Esophagus muscularis mucosa (tissue), 4 donors: ENCODE measurements around the gene ESD. TPM values are rescaled to one million over a fixed set of nuclear protein-coding genes. Genes with fewer than 3 reads are reported as not detected.
"Not testable (repeated sequence)": the region's sequence is repeated elsewhere in the genome, so short reads cannot be mapped to it uniquely, and the experiment has no call there.

Experiments
- DNase-seq: peaks from one replicate; pipeline ENCODE4 v3.0.0-alpha.2; 2017; ENCODE audit errors: extremely low spot score
- H3K27ac ChIP-seq, 4 donors: fragments of 200-600 bp; sonication (generic); replicated peaks in 1 of 4; 1 replicate in 3 of 4; 2 replicates in 1 of 4; pipeline ENCODE4 v1.5.1; 2016 to 2019; ENCODE audit warnings: mild to moderate bottlenecking in 1 of 4
- H3K27me3 ChIP-seq, 4 donors: fragments of 200-600 bp; sonication (generic); one replicate each; pipeline versions ENCODE4 v1.5.1 to v1.6.0; 2016 to 2019
- H3K36me3 ChIP-seq, 4 donors: fragments of 200-600 bp; sonication (generic); one replicate each; pipeline ENCODE4 v1.5.1; 2016 to 2019
- H3K4me1 ChIP-seq, 4 donors: fragments of 200-600 bp; sonication (generic); one replicate each; pipeline ENCODE4 v1.5.1; 2016 to 2019
- H3K4me3 ChIP-seq, 4 donors: fragments of 200-600 bp; sonication (generic); 1 replicate in 2 of 4; 2 replicates in 2 of 4; pipeline ENCODE4 v1.5.1; 2016 to 2019; ENCODE audit warnings: mild to moderate bottlenecking in 4 of 4, moderate library complexity in 1 of 4
- H3K9me3 ChIP-seq, 4 donors: fragments of 200-600 bp; sonication (generic); 1 replicate in 3 of 4; 2 replicates in 1 of 4; pipeline ENCODE4 v1.5.1; 2016 to 2019
- CTCF ChIP-seq, 3 experiments: fragments of 200-600 bp in 2 of 3; fragments of 450-650 bp in 1 of 3; sonication (generic) in 2 of 3; IDR thresholded peaks; one replicate each; pipeline ENCODE4 v1.5.1; 2017 to 2019; ENCODE audit warnings: antibody characterized with exemption in 3 of 3, mild to moderate bottlenecking in 2 of 3, moderate library complexity in 1 of 3
- EP300 ChIP-seq: sonication (generic); formaldehyde crosslinking; IDR thresholded peaks from one replicate; pipeline ENCODE4 v1.6.1; 2017; ENCODE audit warnings: antibody characterized with exemption
- POLR2A ChIP-seq: fragments of 450-650 bp; IDR thresholded peaks from one replicate; pipeline ENCODE4 v1.6.1; 2017; ENCODE audit warnings: antibody characterized with exemption, moderate library complexity, mild to moderate bottlenecking, low read depth
- POLR2AphosphoS5 ChIP-seq, 2 donors: sonication (generic); formaldehyde crosslinking; IDR thresholded peaks; one replicate each; pipeline ENCODE4 v1.6.1; 2017; ENCODE audit warnings: antibody characterized with exemption in 2 of 2
- WGBS: methylation state at CpG from one replicate; pipeline ENCODE4 v1.1.5; 2018; 5-methylcytosine and 5-hydroxymethylcytosine counted together
- intact Hi-C: fragments of 100-400 bp; cut with DNase I; formaldehyde crosslinking; loops from one replicate; pipeline ENCODE4 v1.15.1; 2023
- total RNA-seq, 4 donors: library from RNA; depleted of rRNA; stranded (reverse); fragments of >200 nt; gene quantifications; one replicate each; pipeline versions ENCODE4 v1.1.0 to v1.2.1, GENCODE V29; 2016

The ESD gene
- total RNA-seq, 4 donors from 2014 or later: 115 to 150 (median 129) TPM

DNA sequence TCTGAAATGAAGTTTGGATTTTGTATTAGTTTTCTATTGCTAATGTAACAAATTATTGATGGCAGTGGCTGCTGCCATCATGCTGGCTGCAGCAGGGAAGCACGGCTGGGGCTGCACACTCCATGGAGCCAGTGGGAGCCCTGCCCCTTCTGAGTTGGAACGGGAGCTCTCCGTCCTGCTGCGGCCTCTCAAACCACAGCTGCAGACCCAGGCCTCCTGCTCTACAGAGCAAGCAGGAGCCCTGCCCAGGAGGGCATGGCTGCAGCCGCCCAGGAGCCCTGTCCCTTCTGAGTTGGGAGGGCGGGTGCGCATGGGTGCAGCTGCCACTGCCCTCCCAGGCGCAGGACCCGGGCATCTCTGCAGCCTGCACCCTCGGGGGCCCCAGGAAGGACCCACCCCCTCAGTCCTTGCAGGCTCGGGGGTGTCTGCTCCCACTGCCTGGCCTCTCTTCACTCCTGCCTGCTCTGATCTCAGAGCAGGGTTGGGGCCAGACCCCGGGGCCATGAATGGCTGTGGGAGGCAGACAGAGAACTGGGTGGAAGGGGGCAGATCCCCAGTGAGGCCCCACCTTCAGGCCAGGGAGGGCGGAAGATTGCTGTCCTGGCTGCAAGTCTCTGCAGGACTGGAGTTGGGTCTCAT lies 21.0 kb upstream of the ESD start:
- DNase-seq: no peak
- Histone ChIP-seq H3K27me3 (peaks cover 0 to 6% (median 0%) of the 10 kb centered on the region in 4 donors), H3K27ac (no peak overlapping the region), H3K4me3 (no peak overlapping the region), H3K4me1 (no peaks in the 10 kb centered on the region), H3K9me3 (peaks cover 0 to 1% (median 0%) of the 10 kb centered on the region in 4 donors), H3K36me3 (no peaks in the 10 kb centered on the region)
- TF ChIP-seq POLR2AphosphoS5 (IDR thresholded peaks at IDR 0.05) (no peak), EP300 (no peak), POLR2A (no peak), CTCF (IDR thresholded peaks at IDR 0.05) (no peak)
- WGBS: 88% methylated on average over 8 of the region's 13 CpGs
- intact Hi-C loops: no loop called here

DNA sequence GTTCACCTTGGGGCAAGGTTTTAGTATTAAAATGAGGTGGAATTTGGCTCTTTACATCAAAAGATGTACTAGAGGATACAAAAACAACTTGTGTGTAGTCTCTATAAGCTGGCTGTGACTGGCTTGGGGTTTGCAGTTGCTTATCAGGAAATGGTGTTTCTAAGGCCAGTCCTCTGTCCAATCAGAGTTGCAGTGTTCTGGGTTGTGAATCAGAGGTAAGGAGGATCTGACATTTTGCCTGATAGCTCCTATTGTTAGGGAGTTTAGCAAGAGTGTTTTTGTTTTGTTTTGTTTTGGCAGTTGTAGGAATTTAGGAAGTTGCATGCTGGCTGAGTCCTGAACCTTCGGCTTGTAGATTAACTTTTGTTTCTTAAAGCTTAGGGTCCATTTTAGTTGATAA lies 20.1 kb upstream of the ESD start:
- H3K4me3 ChIP-seq: no peak overlapping the region
- intact Hi-C loops: no loop called here

GRCh38 chr13:46816371-46816770 lies 19.4 kb upstream of the ESD start:
- DNase-seq: no peak
- Histone ChIP-seq H3K4me1 (no peaks in the 10 kb centered on the region), H3K36me3 (no peaks in the 10 kb centered on the region), H3K9me3 (peaks cover 0 to 12% (median 7%) of the 10 kb centered on the region in 4 donors), H3K27ac (no peak overlapping the region), H3K4me3 (no peak overlapping the region), H3K27me3 (peaks cover 0 to 6% (median 0%) of the 10 kb centered on the region in 4 donors)
- intact Hi-C loops: no loop called here
- no peak for TF ChIP-seq CTCF (IDR thresholded peaks at IDR 0.05)
- no peak for TF ChIP-seq EP300
- no peak for TF ChIP-seq POLR2AphosphoS5 (IDR thresholded peaks at IDR 0.05)
- WGBS: 88% methylated on average over 1 of the region's 1 CpG

More for the DNA sequence above, 20.1 kb upstream of the ESD start:
- Histone ChIP-seq H3K36me3 (no peaks in the 10 kb centered on the region), H3K27ac (no peak overlapping the region), H3K27me3 (peaks cover 0 to 6% (median 0%) of the 10 kb centered on the region in 4 donors), H3K4me1 (no peaks in the 10 kb centered on the region), H3K9me3 (peaks cover 0 to 10% (median 7%) of the 10 kb centered on the region in 4 donors)
- TF ChIP-seq POLR2A: no peak
- no peak for TF ChIP-seq EP300
- TF ChIP-seq POLR2AphosphoS5 (IDR thresholded peaks at IDR 0.05): no peak
- no peak for TF ChIP-seq CTCF (IDR thresholded peaks at IDR 0.05)
- WGBS: 71% methylated on average over 1 of the region's 1 CpG
- DNase-seq: no peak

DNA sequence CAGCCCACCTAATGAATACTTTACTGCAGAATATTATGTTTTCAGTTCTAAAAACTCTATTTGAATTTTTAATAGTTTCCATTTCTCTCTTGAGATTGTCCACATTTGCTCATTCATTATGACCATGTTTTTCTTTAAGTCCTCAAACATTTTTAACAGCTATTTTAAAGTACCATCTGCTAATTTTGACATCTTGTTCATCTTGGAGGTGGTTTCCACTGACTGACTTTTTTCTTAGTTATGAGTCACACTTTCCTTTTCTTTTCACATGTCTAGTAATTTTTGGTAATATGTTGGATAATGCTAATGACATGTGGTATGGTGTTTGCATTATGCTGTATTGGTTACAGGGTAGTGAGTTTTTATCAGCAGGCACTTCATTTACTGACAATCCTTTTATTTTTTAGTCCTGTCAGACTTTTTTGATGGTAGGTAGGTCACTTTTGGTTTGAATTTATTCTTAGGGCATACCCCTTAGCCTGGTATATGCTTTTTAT lies 15.4 kb upstream of the ESD start:
- H3K36me3 ChIP-seq: no peaks in the 10 kb centered on the region
- no peaks in the 10 kb centered on the region for H3K27me3 ChIP-seq
- H3K27ac ChIP-seq: no peak overlapping the region
- DNase-seq: no peak
- peaks cover 0 to 12% (median 7%) of the 10 kb centered on the region in 4 donors for H3K9me3 ChIP-seq
- intact Hi-C loops: no loop called here
- H3K4me1 ChIP-seq: no peaks in the 10 kb centered on the region
- no peak for TF ChIP-seq EP300
- no peak for TF ChIP-seq POLR2A
- no peak for TF ChIP-seq POLR2AphosphoS5 (IDR thresholded peaks at IDR 0.05)
- no peak for TF ChIP-seq CTCF (IDR thresholded peaks at IDR 0.05)
- no peak overlapping the region for H3K4me3 ChIP-seq

DNA sequence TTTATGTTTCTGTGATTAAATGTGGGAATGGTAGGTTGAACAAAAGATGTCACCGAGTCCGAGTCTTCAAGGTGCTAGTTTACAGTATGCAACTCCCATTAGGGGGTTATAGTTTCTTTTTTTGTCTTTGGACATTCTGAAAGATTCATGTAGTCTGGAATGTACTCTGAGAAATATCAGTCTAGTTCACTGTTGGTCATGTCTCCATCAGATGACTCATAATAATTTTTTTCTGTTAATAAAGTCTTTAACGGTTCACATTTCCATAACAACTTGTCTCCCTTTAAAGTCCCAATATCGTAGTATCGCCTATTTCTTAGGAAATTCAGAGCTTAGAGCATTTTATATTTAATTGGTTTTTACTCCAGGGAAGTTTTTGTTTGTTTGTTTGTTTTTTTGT lies 13.5 kb upstream of the ESD start:
- TF ChIP-seq EP300: no peak
- TF ChIP-seq POLR2A: no peak
- TF ChIP-seq POLR2AphosphoS5 (IDR thresholded peaks at IDR 0.05): no peak
- no peak for TF ChIP-seq CTCF (IDR thresholded peaks at IDR 0.05)
- Histone ChIP-seq H3K27ac (no peak overlapping the region), H3K4me1 (no peaks in the 10 kb centered on the region), H3K36me3 (no peaks in the 10 kb centered on the region), H3K9me3 (peaks cover 0 to 12% (median 7%) of the 10 kb centered on the region in 4 donors), H3K27me3 (no peaks in the 10 kb centered on the region), H3K4me3 (no peak overlapping the region)
- 90% methylated on average over 5 of the region's 5 CpGs for WGBS
- DNase-seq: no peak
- intact Hi-C loops: no loop called here

GRCh38 chr13:46804921-46805320 lies 8.0 kb upstream of the ESD start:
- not testable (repeated sequence) for H3K9me3 ChIP-seq, DNase-seq, H3K36me3 ChIP-seq, H3K4me1 ChIP-seq, H3K27ac ChIP-seq, H3K4me3 ChIP-seq, H3K27me3 ChIP-seq
- intact Hi-C loops: loop anchor here (5.0 kb wide), 1 partner anchor 87 kb away; no protein-coding TSS in a partner anchor
- WGBS: 85% methylated on average over 1 of the region's 1 CpG
